Stimulated activated CD4-positive, alpha-beta T cell treated with anti-CD3 and anti-CD28 coated beads, TNF-alpha, amount 100 ng/mL, for 1 hour (primary cell): ENCODE data around the gene CDH7.

Source experiments
- DNase-seq, 3 donors: peaks; one replicate each; pipeline ENCODE4 v3.0.0-alpha.2; 2020; ENCODE audit warnings: low read depth in 3 of 3, low spot score in 1 of 3

The CDH7 gene

GRCh38 chr18:65750389-65751154, at the start of gene CDH7:
CDH7 (plus strand) TSS chr18:65751012; CDS start chr18:65762843, 11,831 bp downstream.
- DNase-seq, result no peak

- no peak for DNase-seq
These were observed 46.8 kb upstream of the CDH7 start for GRCh38 chr18:65704046-65704445.

GRCh38 chr18:65706646-65707045, 44.2 kb upstream of the CDH7 start:
- no peak for DNase-seq

- DNase-seq, result no peak
These were observed 39.3 kb upstream of the CDH7 start for GRCh38 chr18:65711493-65711892.

- no peak for DNase-seq
These were observed 29.2 kb upstream of the CDH7 start for GRCh38 chr18:65721619-65722018.

- DNase-seq, result no peak
These were observed 25.4 kb upstream of the CDH7 start for GRCh38 chr18:65725251-65726050.

- DNase-seq, result no peak
These were observed 15.7 kb upstream of the CDH7 start for GRCh38 chr18:65735155-65735554.

- DNase-seq, result no peak
These were observed 13.3 kb upstream of the CDH7 start for GRCh38 chr18:65737471-65737955.

GRCh38 chr18:65746936-65747335, 3.9 kb upstream of the CDH7 start:
- DNase-seq, result no peak

- DNase-seq, result no peak
These were observed 2.5 kb upstream of the CDH7 start for GRCh38 chr18:65748321-65748720.

- DNase-seq, result no peak
These were observed 971 bp upstream of the CDH7 start for GRCh38 chr18:65749841-65750240.

- DNase-seq, result no peak
These were observed 608 bp downstream of the CDH7 start for GRCh38 chr18:65751155-65752085.

- DNase-seq, result no peak
These were observed 2.0 kb downstream of the CDH7 start for GRCh38 chr18:65752625-65753325.

- DNase-seq, result no peak
These were observed 2.7 kb downstream of the CDH7 start for GRCh38 chr18:65753520-65753919.

GRCh38 chr18:65754121-65754520, 3.3 kb downstream of the CDH7 start:
- DNase-seq, result no peak

GRCh38 chr18:65755616-65756015, 4.8 kb downstream of the CDH7 start:
- DNase-seq, result no peak

GRCh38 chr18:65760457-65760856, 9.6 kb downstream of the CDH7 start:
- no peak for DNase-seq

GRCh38 chr18:65761636-65762295, 11.0 kb downstream of the CDH7 start:
- DNase-seq, result no peak

- no peak for DNase-seq
These were observed 11.7 kb downstream of the CDH7 start for GRCh38 chr18:65762556-65762955.

GRCh38 chr18:65767406-65767805, 16.6 kb downstream of the CDH7 start:
- DNase-seq, result no peak
